Gastrocnemius medialis (tissue), 4 donors: ENCODE data around the gene DLL4. TPM values are rescaled to one million over a fixed set of nuclear protein-coding genes. Genes with fewer than 3 reads are reported as not detected.
A peak's percentile ranks its signal among the peaks of the same experiment; 100 is the strongest.

Source experiments
- ATAC-seq, 2 donors: fragments of 150-250 bp; one replicate each; pipeline ENCODE4 v1.9.1; 2016
- DNase-seq, 2 donors: peaks; one replicate each; pipeline ENCODE4 v3.0.0-alpha.2; 2019
- H3K27ac ChIP-seq, 4 donors: fragments of 200-600 bp; sonication (generic); 1 replicate in 1 of 4; 2 replicates in 3 of 4; pipeline ENCODE4 v1.5.1; 2016 to 2018; ENCODE audit warnings: mild to moderate bottlenecking in 2 of 4, moderate library complexity in 1 of 4
- H3K27me3 ChIP-seq, 3 donors: fragments of 200-600 bp; sonication (generic) in 2 of 3; 1 replicate in 1 of 3; 2 replicates in 2 of 3; pipeline versions ENCODE4 v1.5.1 to v1.6.0; 2016 to 2019; ENCODE audit warnings: mild to moderate bottlenecking in 1 of 3, moderate library complexity in 1 of 3
- H3K36me3 ChIP-seq, 2 donors: fragments of 200-600 bp; sonication (generic) in 1 of 2; one replicate each; pipeline ENCODE4 v1.5.1; 2017 to 2018
- H3K4me1 ChIP-seq, 2 donors: fragments of 200-600 bp; sonication (generic) in 1 of 2; one replicate each; pipeline ENCODE4 v1.5.1; 2016 to 2017; ENCODE audit warnings: mild to moderate bottlenecking in 2 of 2
- H3K4me3 ChIP-seq, 4 donors: fragments of 200-600 bp; sonication (generic) in 3 of 4; 1 replicate in 1 of 4; 2 replicates in 3 of 4; pipeline ENCODE4 v1.5.1; 2016 to 2019; ENCODE audit warnings: mild to moderate bottlenecking in 2 of 4
- H3K9me3 ChIP-seq, 3 donors: fragments of 200-600 bp; sonication (generic) in 2 of 3; 1 replicate in 1 of 3; 2 replicates in 2 of 3; pipeline ENCODE4 v1.5.1; 2016 to 2019
- CTCF ChIP-seq, 5 experiments: fragments of 450-650 bp in 3 of 5; fragments of 200-600 bp in 2 of 5; sonication (generic) in 2 of 5; IDR thresholded peaks in 4 of 5; conservative IDR thresholded peaks in 1 of 5; 1 replicate in 4 of 5; 2 replicates in 1 of 5; pipeline ENCODE4 v1.5.1; 2016 to 2019; ENCODE audit warnings: antibody characterized with exemption in 5 of 5, mild to moderate bottlenecking in 3 of 5, moderate library complexity in 3 of 5
- POLR2A ChIP-seq, 2 donors: fragments of 450-650 bp; IDR thresholded peaks; one replicate each; pipeline ENCODE4 v1.6.1; 2017; ENCODE audit warnings: antibody characterized with exemption in 2 of 2, mild to moderate bottlenecking in 2 of 2, moderate library complexity in 2 of 2
- in situ Hi-C, 4 donors: fragments of 200-750 bp; cut with MboI; loops; one replicate each; pipeline versions ENCODE4 v1.15.0 to v1.8.0; 2017; ENCODE audit warnings: low sequenced_read_pairs in 4 of 4
- intact Hi-C: fragments of 100-400 bp; cut with DNase I; formaldehyde crosslinking; loops from one replicate; pipeline ENCODE4 v1.15.1; 2023; ENCODE audit warnings: low total_unique reads
- total RNA-seq, 4 donors: library from RNA; depleted of rRNA; stranded (reverse); fragments of >200 nt; gene quantifications; one replicate each; pipeline versions ENCODE4 v1.1.0 to v1.2.3, GENCODE V29; 2016

The DLL4 gene
- total RNA-seq, result 10 to 100 TPM in 2 of 4 donors, 1 to 10 TPM in 2; 5.9 to 15.7 (median 8.9) TPM

GRCh38 chr15:40928821-40929659 lies at the start of gene DLL4:
DLL4 (plus strand) TSS chr15:40929340; CDS start chr15:40929669, 329 bp downstream.
- H3K4me3 ChIP-seq, result peak within 1 kb of the TSS; percentile 56 to 76 (median 65)
- peaks cover 60 to 72% (median 69%) of the 10 kb centered on the region in 3 donors for H3K27me3 ChIP-seq
- no peak for DNase-seq
- H3K4me1 ChIP-seq, result peaks cover 44 to 57% of the 10 kb centered on the region in 2 donors
- no peaks in the 10 kb centered on the region for H3K9me3 ChIP-seq
- TF ChIP-seq CTCF (IDR thresholded peaks at IDR 0.05 in 4 of 5, conservative IDR thresholded peaks at IDR 0.05 in 1 of 5) (peak in 1 of 5 experiments; percentile 18), POLR2A (IDR thresholded peaks at IDR 0.05) (peak; percentile 70 to 88)
- H3K36me3 ChIP-seq, result no peaks in the 10 kb centered on the region
- in situ Hi-C loops, result no loop called here
- peak; percentile 31 to 38 for ATAC-seq
- intact Hi-C loops, result no loop called here
- peak within 1 kb of the TSS; percentile 54 to 76 (median 65) for H3K27ac ChIP-seq

- H3K4me3 ChIP-seq, result no peak overlapping the region
- no peak overlapping the region for H3K27ac ChIP-seq
- no peaks in the 10 kb centered on the region for H3K27me3 ChIP-seq
- no peaks in the 10 kb centered on the region for H3K9me3 ChIP-seq
- intact Hi-C loops (no loop called here), in situ Hi-C loops (loop anchor here in 1 of 4 donors (25.0 kb wide), 1 partner anchor 367 kb away; no protein-coding TSS in a partner anchor)
- DNase-seq (no peak), ATAC-seq (no peak)
- no peaks in the 10 kb centered on the region for H3K36me3 ChIP-seq
- H3K4me1 ChIP-seq, result no peaks in the 10 kb centered on the region
- no peak for TF ChIP-seq POLR2A (IDR thresholded peaks at IDR 0.05)
- TF ChIP-seq CTCF (IDR thresholded peaks at IDR 0.05 in 4 of 5, conservative IDR thresholded peaks at IDR 0.05 in 1 of 5), result no peak
Observed at GRCh38 chr15:40879609-40880008, 49.5 kb upstream of the DLL4 start.

- intact Hi-C loops, result no loop called here
- no peak overlapping the region for H3K27ac ChIP-seq
- no peak for DNase-seq
- no peak for ATAC-seq
- H3K27me3 ChIP-seq, result no peaks in the 10 kb centered on the region
- in situ Hi-C loops, result loop anchor here in 1 of 4 donors (25.0 kb wide), 1 partner anchor 369 kb away; no protein-coding TSS in a partner anchor
- H3K9me3 ChIP-seq, result no peaks in the 10 kb centered on the region
- no peak overlapping the region for H3K4me3 ChIP-seq
- no peak for TF ChIP-seq POLR2A (IDR thresholded peaks at IDR 0.05)
- no peak for TF ChIP-seq CTCF (IDR thresholded peaks at IDR 0.05 in 4 of 5, conservative IDR thresholded peaks at IDR 0.05 in 1 of 5)
- H3K4me1 ChIP-seq, result no peaks in the 10 kb centered on the region
- H3K36me3 ChIP-seq, result no peaks in the 10 kb centered on the region
Observed at GRCh38 chr15:40881351-40881750, 47.8 kb upstream of the DLL4 start.

GRCh38 chr15:40886586-40886985 lies 42.6 kb upstream of the DLL4 start:
- Histone ChIP-seq H3K9me3 (no peaks in the 10 kb centered on the region), H3K27me3 (no peaks in the 10 kb centered on the region), H3K4me3 (no peak overlapping the region), H3K36me3 (no peaks in the 10 kb centered on the region), H3K4me1 (no peaks in the 10 kb centered on the region), H3K27ac (no peak overlapping the region)
- ATAC-seq (no peak), DNase-seq (no peak)
- in situ Hi-C loops, result loop anchor here in 1 of 4 donors (25.0 kb wide), 1 partner anchor 374 kb away; no protein-coding TSS in a partner anchor
- intact Hi-C loops, result no loop called here
- TF ChIP-seq POLR2A (IDR thresholded peaks at IDR 0.05), result no peak
- TF ChIP-seq CTCF (IDR thresholded peaks at IDR 0.05 in 4 of 5, conservative IDR thresholded peaks at IDR 0.05 in 1 of 5), result no peak
